ENCODE measurements around the gene AMMECR1L. TPM values are rescaled to one million over a fixed set of nuclear protein-coding genes. Genes with fewer than 3 reads are reported as not detected.

The AMMECR1L gene
- total RNA-seq, 1 experiment from 2014 or later = 19.1 TPM

- Histone ChIP-seq H3K9me2 (ENCODE audit: insufficient read depth) (no peaks in the 10 kb centered on the region), H3K4me3 (replicated peaks in 1 of 2; ENCODE audit: low read depth in 1 of 2, low read length in 2 of 2) (no peak overlapping the region), H3K4me1 (ENCODE audit: control insufficient read depth in 1 of 2, insufficient read depth in 2 of 2, low read length in 2 of 2) (no peaks in the 10 kb centered on the region), H2AFZ (ENCODE audit: low read depth, low read length, poor library complexity, severe bottlenecking) (no peak overlapping the region), H3K36me3 (ENCODE audit: control insufficient read depth in 1 of 2, insufficient read depth in 2 of 2, low read length in 2 of 2) (no peaks in the 10 kb centered on the region), H3K9me3 (ENCODE audit: control insufficient read depth in 1 of 2, insufficient read depth in 1 of 2, low read depth in 1 of 2, low read length in 2 of 2) (peaks cover 9 to 11% of the 10 kb centered on the region in 2 experiments; a peak in 2 of 4 replicates), H3K27ac (ENCODE audit: low read depth, low read length) (no peak overlapping the region), H3K27me3 (ENCODE audit: insufficient read depth, low read length) (0 out of 2 replicates have a peak, but pooled peaks cover 4% of the 10 kb centered on the region), H3K9ac (ENCODE audit: low read length) (no peak overlapping the region), H3K4me2 (ENCODE audit: low read length) (no peak overlapping the region), H4K20me1 (ENCODE audit: insufficient read depth) (no peaks in the 10 kb centered on the region), H3K79me2 (ENCODE audit: insufficient read depth, low read length) (no peaks in the 10 kb centered on the region)
- TF ChIP-seq SIN3A (IDR thresholded peaks at IDR 0.05; ENCODE audit: low read depth) (no peak), ATF3 (IDR thresholded peaks at IDR 0.05) (no peak), SRF (IDR thresholded peaks at IDR 0.05; ENCODE audit: low read depth) (no peak), ELF1 (IDR thresholded peaks at IDR 0.05; ENCODE audit: borderline replicate concordance, low read depth) (no peak), CTCF (IDR thresholded peaks at IDR 0.05 in 2 of 3, conservative IDR thresholded peaks at IDR 0.05 in 1 of 3; ENCODE audit: borderline replicate concordance in 1 of 3, insufficient read depth in 1 of 3, low read depth in 2 of 3, low read length in 2 of 3) (no peak), RAD21 (IDR thresholded peaks at IDR 0.05; ENCODE audit: low read depth) (no peak), CBX3 (IDR thresholded peaks at IDR 0.05; ENCODE audit: low read depth) (peak; percentile 100), ZBTB33 (IDR thresholded peaks at IDR 0.05; ENCODE audit: extremely low read depth, insufficient replicate concordance, low read length) (no peak)
- BruUV-seq (replicated peaks) = no TSS peak
- ChIA-PET RAD21 (ENCODE audit: low non-redundant PET in 1 of 2, low total read pairs in 2 of 2, uncharacterized antibody in 2 of 2, unreplicated experiment in 2 of 2) (no interaction called here), CTCF (no interaction called here), POLR2A (no interaction called here)
- intact Hi-C loops (cut with micrococcal nuclease) = no loop called here
- ATAC-seq (peak; percentile 52), DNase-seq (ENCODE audit: low read depth, low spot score) (peak; percentile 28)
Observed at GRCh38 chr2:127820080-127820668, 65.6 kb downstream of the AMMECR1L start.

All from HCT116 (cell line).